NB4 (cell line): ENCODE measurements around the gene CEBPE.

Experiments
- TF ChIP-seq, protein P1 (sequence below): IDR thresholded peaks from 2 replicates; pipeline ENCODE4 v1.6.1; 2011; ENCODE audit warnings: low read depth, low read length
- TF ChIP-seq, protein P2 (sequence below): IDR thresholded peaks from one replicate; pipeline ENCODE4 v1.5.1; 2012; ENCODE audit warnings: low read depth, low read length

DNA sequence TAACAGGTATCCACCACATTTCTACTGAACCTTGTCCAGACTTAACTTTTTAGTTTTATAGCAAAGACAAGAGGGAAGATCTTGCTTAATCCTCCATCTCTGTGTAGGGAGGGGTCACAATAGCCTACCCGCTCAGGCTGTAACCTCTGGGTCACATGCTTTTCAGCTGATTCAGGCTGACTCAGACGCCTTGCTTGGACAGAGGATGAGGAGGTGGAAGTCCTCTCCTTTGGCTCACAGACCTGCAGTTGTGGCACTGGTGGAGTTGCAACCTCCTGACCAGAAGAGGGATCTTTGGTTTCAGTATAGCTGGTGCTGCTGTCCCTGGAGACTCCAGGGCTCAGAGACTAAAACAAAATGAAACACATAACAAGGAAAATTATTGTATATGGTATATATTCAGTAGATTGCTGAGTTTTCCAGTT, 40.4 kb downstream of the CEBPE start:
- TF ChIP-seq, protein P1, sequence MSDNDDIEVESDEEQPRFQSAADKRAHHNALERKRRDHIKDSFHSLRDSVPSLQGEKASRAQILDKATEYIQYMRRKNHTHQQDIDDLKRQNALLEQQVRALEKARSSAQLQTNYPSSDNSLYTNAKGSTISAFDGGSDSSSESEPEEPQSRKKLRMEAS, result peak; percentile 26; the same call in 1 of the 2 replicates
- TF ChIP-seq, protein P2, sequence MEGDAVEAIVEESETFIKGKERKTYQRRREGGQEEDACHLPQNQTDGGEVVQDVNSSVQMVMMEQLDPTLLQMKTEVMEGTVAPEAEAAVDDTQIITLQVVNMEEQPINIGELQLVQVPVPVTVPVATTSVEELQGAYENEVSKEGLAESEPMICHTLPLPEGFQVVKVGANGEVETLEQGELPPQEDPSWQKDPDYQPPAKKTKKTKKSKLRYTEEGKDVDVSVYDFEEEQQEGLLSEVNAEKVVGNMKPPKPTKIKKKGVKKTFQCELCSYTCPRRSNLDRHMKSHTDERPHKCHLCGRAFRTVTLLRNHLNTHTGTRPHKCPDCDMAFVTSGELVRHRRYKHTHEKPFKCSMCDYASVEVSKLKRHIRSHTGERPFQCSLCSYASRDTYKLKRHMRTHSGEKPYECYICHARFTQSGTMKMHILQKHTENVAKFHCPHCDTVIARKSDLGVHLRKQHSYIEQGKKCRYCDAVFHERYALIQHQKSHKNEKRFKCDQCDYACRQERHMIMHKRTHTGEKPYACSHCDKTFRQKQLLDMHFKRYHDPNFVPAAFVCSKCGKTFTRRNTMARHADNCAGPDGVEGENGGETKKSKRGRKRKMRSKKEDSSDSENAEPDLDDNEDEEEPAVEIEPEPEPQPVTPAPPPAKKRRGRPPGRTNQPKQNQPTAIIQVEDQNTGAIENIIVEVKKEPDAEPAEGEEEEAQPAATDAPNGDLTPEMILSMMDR, result no peak
